Heart left ventricle (tissue), 16 donors: ENCODE measurements around the gene ZNF75A. TPM values are rescaled to one million over a fixed set of nuclear protein-coding genes. Genes with fewer than 3 reads are reported as not detected.

ENCODE experiments used
- ATAC-seq, 4 donors: fragments of 200-7000 bp; cut with Tn5 transposase; one replicate each; pipeline ENCODE4 v1.9.1; 2020 to 2022; ENCODE audit warnings: moderate library complexity in 4 of 4, mild to moderate bottlenecking in 3 of 4, moderate number of reproducible peaks in 1 of 4
- DNase-seq, 5 donors: peaks; one replicate each; pipeline ENCODE4 v3.0.0-alpha.2; 2020
- H3K27ac ChIP-seq, 12 donors: fragments of 200-600 bp; sonication (generic) in 4 of 12; one replicate each; pipeline versions ENCODE4 v1.5.0 to v1.8.0; 2016 to 2022; ENCODE audit warnings: mild to moderate bottlenecking in 2 of 12
- H3K27me3 ChIP-seq, 9 donors: fragments of 200-600 bp; sonication (generic) in 2 of 9; one replicate each; pipeline versions ENCODE4 v1.5.1 to v1.8.0; 2016 to 2022; ENCODE audit warnings: mild to moderate bottlenecking in 3 of 9
- H3K36me3 ChIP-seq, 9 donors: fragments of 200-600 bp; sonication (generic) in 2 of 9; one replicate each; pipeline versions ENCODE4 v1.5.0 to v1.8.0; 2018 to 2022; ENCODE audit warnings: mild to moderate bottlenecking in 2 of 9
- H3K4me1 ChIP-seq, 12 donors: fragments of 200-600 bp; sonication (generic) in 4 of 12; one replicate each; pipeline versions ENCODE4 v1.5.0 to v1.8.0; 2016 to 2022; ENCODE audit warnings: mild to moderate bottlenecking in 3 of 12
- H3K4me3 ChIP-seq, 12 donors: fragments of 200-600 bp; sonication (generic) in 4 of 12; one replicate each; pipeline versions ENCODE4 v1.5.0 to v1.8.0; 2017 to 2022; ENCODE audit warnings: mild to moderate bottlenecking in 9 of 12, moderate library complexity in 4 of 12
- H3K9me3 ChIP-seq, 12 donors: fragments of 200-600 bp; sonication (generic) in 4 of 12; one replicate each; pipeline versions ENCODE4 v1.5.0 to v1.8.0; 2016 to 2022; ENCODE audit warnings: mild to moderate bottlenecking in 1 of 12
- CTCF ChIP-seq, 12 donors: fragments of 200-600 bp; sonication (generic) in 4 of 12; IDR thresholded peaks; one replicate each; pipeline versions ENCODE4 v1.5.0 to v1.8.0; 2018 to 2022; ENCODE audit warnings: antibody characterized with exemption in 12 of 12, mild to moderate bottlenecking in 5 of 12
- POLR2A ChIP-seq, 2 donors: fragments of 450-650 bp; IDR thresholded peaks; one replicate each; pipeline ENCODE4 v1.6.1; 2017; ENCODE audit warnings: antibody characterized with exemption in 2 of 2, mild to moderate bottlenecking in 2 of 2, moderate library complexity in 2 of 2
- WGBS, 4 donors: extraction: QIAGEN DNeasy Blood & Tissue Kit in 2 of 4; methylation state at CpG; one replicate each; pipeline versions ENCODE4 v1.1.5 to v1.1.7; 2013 to 2018; 5-methylcytosine and 5-hydroxymethylcytosine counted together
- intact Hi-C, 10 donors: fragments of 100-400 bp; cut with DNase I; formaldehyde crosslinking; loops; one replicate each; pipeline versions ENCODE4 v1.11.1 to v1.14.2; 2022
- polyA plus RNA-seq, 2 donors: library from polyadenylated mRNA; stranded (reverse); fragments of 200-250 nt; gene quantifications; one replicate each; pipeline ENCODE4 v1.2.3, GENCODE V29; 2013
- total RNA-seq, 9 donors: library from RNA; depleted of rRNA in 2 of 9; stranded (reverse); fragments of >200 nt in 2 of 9; fragmentation: NEBNext Ultra II Directional in 3 of 9; extraction: Animal tissue kit (Norgen Biotek cat#: 25700) in 3 of 9; gene quantifications; one replicate each; pipeline versions ENCODE4 v1.1.0 to v1.2.4, GENCODE V29; 2016 to 2023
- donor health status: ischemic (EF 13 %, LVEDD 7.1; RV severe dilation, severe dysfunction).
- donor health status: healthy with polysubstance abuse.
- donor health status: DM: no; HTN: yes; CAD: no.
- donor health status: DM: no; HTN: no; CAD: no.
- donor health status: ischemic (EF 25% LVEDD 6.9; RV normal size, moderate dysfunction).
- donor health status: ischemic (EF 25% LVEDD 5.7; RV mildly dilated, moderate dysfunction).
- donor health status: healthy.
- donor health status: DM: yes; HTN: yes; CAD: no.
- donor health status: ischemic (EF 35%, LVEDD 5.7; RV mildly dilated, moderate dysfunction).
- donor health status: nonischemic (EF 11% LVEDD 7.7; RV severe dilation, severe dysfunction).
- donor health status: DM: yes; HTN: yes; CAD: no.
- donor health status: PGD.
- donor health status: ischemic (EF 29% LVEDD 5.4; RV normal size, mild dysfunction).
- donor health status: nonischemic (EF 23%, LVEDD 6.1; RV moderate dilation, normal function).

The ZNF75A gene
- total and polyA plus RNA-seq, 11 donors, result 12.3 to 27.3 (median 18.1) TPM

GRCh38 chr16:3304370-3304769 is 927 bp upstream of the ZNF75A start:
- no peak for DNase-seq
- intact Hi-C loops, result loop anchor here in 6 of 10 donors (2.0 to 10.0 kb wide), 6 partner anchors 22 to 200 kb away; partner anchors contain the start of genes CLUAP1 (in 2 of the 6) and ZNF263 (in 1 of the 6)

GRCh38 chr16:3306078-3306477 is 781 bp downstream of the ZNF75A start:
- Histone ChIP-seq H3K27ac (peak overlapping the region in 11 of 12 donors; percentile 88 to 98 (median 95)), H3K36me3 (peaks cover 0 to 68% (median 19%) of the 10 kb centered on the region in 9 donors), H3K4me1 (peaks cover 0 to 25% (median 18%) of the 10 kb centered on the region in 12 donors), H3K27me3 (no peaks in the 10 kb centered on the region), H3K4me3 (peak overlapping the region; percentile 52 to 92 (median 73)), H3K9me3 (peaks cover 0 to 92% (median 59%) of the 10 kb centered on the region in 12 donors)
- intact Hi-C loops, result loop anchor here in 6 of 10 donors (5.0 to 10.0 kb wide), 8 partner anchors 39 to 199 kb away; partner anchors contain the start of genes CLUAP1 (in 2 of the 6), ZNF174 (in 1 of the 6) and ZSCAN32 (in 1 of the 6)
- TF ChIP-seq POLR2A (IDR thresholded peaks at IDR 0.05), result no peak
- TF ChIP-seq CTCF (IDR thresholded peaks at IDR 0.05), result no peak
- ATAC-seq, result no peak
- WGBS, 4 donors, result 55 to 79% (median 56%) methylated on average over 9 to 11 of the region's 11 CpGs
- DNase-seq, result no peak

More at GRCh38 chr16:3304370-3304769, 927 bp upstream of the ZNF75A start:
- H3K4me1 ChIP-seq, result peaks cover 0 to 25% (median 18%) of the 10 kb centered on the region in 12 donors
- H3K27ac ChIP-seq, result peak overlapping the region in 11 of 12 donors; percentile 88 to 98 (median 95)
- ATAC-seq, result no peak
- H3K4me3 ChIP-seq, result peak overlapping the region; percentile 52 to 92 (median 73)
- no peaks in the 10 kb centered on the region for H3K27me3 ChIP-seq
- no peak for TF ChIP-seq CTCF (IDR thresholded peaks at IDR 0.05)
- no peak for TF ChIP-seq POLR2A (IDR thresholded peaks at IDR 0.05)
- 63 to 70% (median 67%) methylated on average over 4 of the region's 4 CpGs for WGBS, 4 donors
- H3K36me3 ChIP-seq, result peaks cover 0 to 70% (median 22%) of the 10 kb centered on the region in 9 donors
- peaks cover 0 to 92% (median 65%) of the 10 kb centered on the region in 12 donors for H3K9me3 ChIP-seq

GRCh38 chr16:3311496-3311895 is 6.2 kb downstream of the ZNF75A start:
- no peak for ATAC-seq
- Histone ChIP-seq H3K27ac (no peak overlapping the region), H3K36me3 (peaks cover 4 to 95% (median 54%) of the 10 kb centered on the region in 9 donors), H3K9me3 (peaks cover 2 to 100% (median 78%) of the 10 kb centered on the region in 12 donors), H3K4me3 (no peak overlapping the region), H3K4me1 (peaks cover 0 to 12% (median 8%) of the 10 kb centered on the region in 12 donors), H3K27me3 (no peaks in the 10 kb centered on the region)
- intact Hi-C loops, result loop anchor here in 2 of 10 donors (10.0 kb wide), 2 partner anchors 73 to 87 kb away; no protein-coding TSS in a partner anchor
- no peak for DNase-seq
- TF ChIP-seq POLR2A (IDR thresholded peaks at IDR 0.05) (no peak), CTCF (IDR thresholded peaks at IDR 0.05) (no peak)
- 95 to 100% (median 96%) methylated on average over 4 of the region's 4 CpGs for WGBS, 4 donors

- H3K4me1 ChIP-seq, result no peaks in the 10 kb centered on the region
- no peaks in the 10 kb centered on the region for H3K27me3 ChIP-seq
- H3K9me3 ChIP-seq, result peaks cover 8 to 100% (median 92%) of the 10 kb centered on the region in 12 donors
- intact Hi-C loops, result loop anchor here in 3 of 10 donors (5.0 to 10.0 kb wide), 3 partner anchors 67 to 185 kb away; partner anchors contain the start of gene CLUAP1 (in 1 of the 3)
- TF ChIP-seq POLR2A (IDR thresholded peaks at IDR 0.05), result no peak
- TF ChIP-seq CTCF (IDR thresholded peaks at IDR 0.05), result no peak
- ATAC-seq, result no peak
- H3K4me3 ChIP-seq, result no peak overlapping the region
- H3K27ac ChIP-seq, result no peak overlapping the region
- DNase-seq, result no peak
- H3K36me3 ChIP-seq, result peaks cover 14 to 73% (median 54%) of the 10 kb centered on the region in 9 donors
- 95 to 98% (median 97%) methylated on average over 3 of the region's 3 CpGs for WGBS, 4 donors
Observed at GRCh38 chr16:3317315-3317999, 12.2 kb downstream of the ZNF75A start.
